ENCODE results near the gene FRMD4A.

FRMD4A gene

GRCh38 chr10:13869295-13869664, 461.4 kb downstream of the FRMD4A start:
- TF ChIP-seq FOXM1 (IDR thresholded peaks at IDR 0.05; ENCODE audit: borderline replicate concordance, low read depth) (no peak), USF1 (IDR thresholded peaks at IDR 0.05) (no peak), TEAD4 (IDR thresholded peaks at IDR 0.05) (no peak), REST (IDR thresholded peaks at IDR 0.05; ENCODE audit: low read depth) (no peak), TAF1 (IDR thresholded peaks at IDR 0.05; ENCODE audit: low read depth) (no peak), EGR1 (IDR thresholded peaks at IDR 0.05) (no peak), TCF12 (IDR thresholded peaks at IDR 0.05; ENCODE audit: low read depth) (no peak), NFIC (IDR thresholded peaks at IDR 0.05) (no peak), EP300 (IDR thresholded peaks at IDR 0.05; ENCODE audit: borderline replicate concordance) (no peak), RAD21 (IDR thresholded peaks at IDR 0.05; ENCODE audit: low read depth) (no peak), MAX (IDR thresholded peaks at IDR 0.05) (no peak), CREB1 (IDR thresholded peaks at IDR 0.05; ENCODE audit: low read depth) (no peak), YY1 (IDR thresholded peaks at IDR 0.05; ENCODE audit: low read depth) (no peak), CEBPB (IDR thresholded peaks at IDR 0.05) (no peak), ZBTB7A (IDR thresholded peaks at IDR 0.05; ENCODE audit: low read depth) (no peak)

GRCh38 chr10:13868528-13869294, 462.0 kb downstream of the FRMD4A start:
- TF ChIP-seq TAF1 (IDR thresholded peaks at IDR 0.05; ENCODE audit: low read depth) = no peak
- TF ChIP-seq CEBPB (IDR thresholded peaks at IDR 0.05) = no peak
- no peak for TF ChIP-seq RAD21 (IDR thresholded peaks at IDR 0.05; ENCODE audit: low read depth)
- TF ChIP-seq ZBTB7A (IDR thresholded peaks at IDR 0.05; ENCODE audit: low read depth) = no peak
- TF ChIP-seq FOXM1 (IDR thresholded peaks at IDR 0.05; ENCODE audit: borderline replicate concordance, low read depth) = no peak
- TF ChIP-seq YY1 (IDR thresholded peaks at IDR 0.05; ENCODE audit: low read depth) = no peak
- no peak for TF ChIP-seq USF1 (IDR thresholded peaks at IDR 0.05)
- TF ChIP-seq CREB1 (IDR thresholded peaks at IDR 0.05; ENCODE audit: low read depth) = no peak
- no peak for TF ChIP-seq MAX (IDR thresholded peaks at IDR 0.05)

- no peak for TF ChIP-seq CEBPB (IDR thresholded peaks at IDR 0.05)
- no peak for TF ChIP-seq EP300 (IDR thresholded peaks at IDR 0.05; ENCODE audit: borderline replicate concordance)
- no peak for TF ChIP-seq ZBTB7A (IDR thresholded peaks at IDR 0.05; ENCODE audit: low read depth)
- TF ChIP-seq FOXM1 (IDR thresholded peaks at IDR 0.05; ENCODE audit: borderline replicate concordance, low read depth) = no peak
- no peak for TF ChIP-seq NFIC (IDR thresholded peaks at IDR 0.05)
- no peak for TF ChIP-seq TEAD4 (IDR thresholded peaks at IDR 0.05)
- no peak for TF ChIP-seq RAD21 (IDR thresholded peaks at IDR 0.05; ENCODE audit: low read depth)
- no peak for TF ChIP-seq TAF1 (IDR thresholded peaks at IDR 0.05; ENCODE audit: low read depth)
- no peak for TF ChIP-seq CREB1 (IDR thresholded peaks at IDR 0.05; ENCODE audit: low read depth)
- no peak for TF ChIP-seq MAX (IDR thresholded peaks at IDR 0.05)
- no peak for TF ChIP-seq EGR1 (IDR thresholded peaks at IDR 0.05)
- no peak for TF ChIP-seq YY1 (IDR thresholded peaks at IDR 0.05; ENCODE audit: low read depth)
- TF ChIP-seq USF1 (IDR thresholded peaks at IDR 0.05) = no peak
- no peak for TF ChIP-seq TCF12 (IDR thresholded peaks at IDR 0.05; ENCODE audit: low read depth)
Measured at GRCh38 chr10:13867822-13868221, 462.9 kb downstream of the FRMD4A start.

- no peak for TF ChIP-seq EGR1 (IDR thresholded peaks at IDR 0.05)
- TF ChIP-seq ZBTB7A (IDR thresholded peaks at IDR 0.05; ENCODE audit: low read depth) = no peak
- no peak for TF ChIP-seq FOXM1 (IDR thresholded peaks at IDR 0.05; ENCODE audit: borderline replicate concordance, low read depth)
- TF ChIP-seq MAX (IDR thresholded peaks at IDR 0.05) = no peak
- TF ChIP-seq TEAD4 (IDR thresholded peaks at IDR 0.05) = no peak
- TF ChIP-seq CREB1 (IDR thresholded peaks at IDR 0.05; ENCODE audit: low read depth) = no peak
- TF ChIP-seq USF1 (IDR thresholded peaks at IDR 0.05) = no peak
- no peak for TF ChIP-seq NFIC (IDR thresholded peaks at IDR 0.05)
- TF ChIP-seq REST (IDR thresholded peaks at IDR 0.05; ENCODE audit: low read depth) = no peak
Measured at GRCh38 chr10:13865758-13866491, 464.8 kb downstream of the FRMD4A start.

Data from Ishikawa (cell line).